Measurements from ENCODE around the gene MITF.
"Not testable (repeated sequence)": the region's sequence is repeated elsewhere in the genome, so short reads cannot be mapped to it uniquely, and the experiment has no call there.

MITF gene

GRCh38 chr3:69906351-69906966 lies 167.2 kb downstream of the MITF start:
- DNase-seq, result no peak

DNA sequence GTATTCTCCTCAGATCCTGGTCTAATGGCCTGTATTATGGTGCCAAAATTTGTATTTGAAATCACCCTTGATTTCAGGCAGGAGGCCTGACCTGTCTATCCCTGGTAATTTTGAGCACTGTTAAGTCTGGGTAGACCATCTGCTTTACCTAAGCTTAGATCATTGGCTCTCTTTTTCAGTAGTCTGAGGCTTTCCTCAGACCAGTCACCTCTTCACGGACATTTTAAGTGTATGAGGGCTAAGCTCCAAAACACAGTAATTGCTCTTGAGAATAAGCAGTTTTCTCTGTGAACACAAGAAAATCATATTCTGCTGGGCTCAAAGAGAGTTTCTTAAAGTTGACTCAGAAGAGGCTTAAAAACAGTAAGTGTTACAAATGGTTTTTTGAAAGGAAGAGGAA lies 168.3 kb downstream of the MITF start:
- DNase-seq, result no peak

GRCh38 chr3:69909859-69910258 lies 170.6 kb downstream of the MITF start:
- not testable (repeated sequence) for DNase-seq

DNA sequence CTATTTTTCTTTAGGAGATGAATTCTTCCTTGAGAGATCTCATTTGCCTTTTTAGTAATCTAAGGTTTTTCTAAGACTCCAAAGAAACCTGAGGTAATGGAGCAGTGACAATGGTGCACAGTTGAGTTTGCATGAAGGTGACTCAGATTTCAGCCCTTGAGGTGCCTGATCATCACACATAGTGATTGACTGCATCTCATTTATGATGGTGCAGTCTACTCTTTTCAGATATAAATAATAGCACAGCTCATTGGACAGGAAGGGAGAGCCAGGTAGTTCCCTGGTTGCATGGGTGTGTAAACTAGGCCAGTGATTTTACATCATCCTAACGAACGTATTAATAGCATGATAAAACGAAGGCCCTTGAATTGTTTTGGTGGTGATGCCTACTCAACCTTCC lies 174.2 kb downstream of the MITF start:
- no peak for DNase-seq

GRCh38 chr3:69914395-69914794 lies 175.1 kb downstream of the MITF start:
- DNase-seq, result no peak

- DNase-seq, result no peak
These were observed 176.5 kb downstream of the MITF start for GRCh38 chr3:69915726-69916125.

GRCh38 chr3:69920009-69920408 lies 180.7 kb downstream of the MITF start:
- peak in 6 of 58 donors; percentile 4 to 41 (median 26) for DNase-seq

DNA sequence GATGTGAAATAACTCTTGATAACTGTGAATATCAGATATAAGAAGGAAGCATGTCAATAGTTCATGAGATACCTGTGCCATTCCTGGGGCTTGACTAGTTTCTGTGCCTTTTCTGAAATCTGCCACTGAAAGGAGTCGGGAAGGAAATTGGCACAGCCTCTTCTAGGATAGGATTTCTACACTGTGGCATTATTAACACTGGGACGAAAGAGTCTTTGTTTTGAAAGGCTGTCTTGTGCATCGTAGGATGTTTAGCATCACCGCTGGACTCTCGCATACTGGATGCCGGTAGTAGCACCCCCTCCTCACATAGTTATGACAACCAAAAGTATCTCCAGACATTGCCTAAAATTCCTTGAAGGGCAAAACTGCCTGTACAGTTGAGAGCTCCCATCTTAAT lies 182.4 kb downstream of the MITF start:
- peak in 1 of 58 donors; percentile 40 for DNase-seq

- DNase-seq, result no peak
These were observed 183.3 kb downstream of the MITF start for GRCh38 chr3:69922521-69923000.

- no peak for DNase-seq
These were observed 186.2 kb downstream of the MITF start for GRCh38 chr3:69925506-69925905.

- peak in 14 of 58 donors; percentile 11 to 61 (median 36) for DNase-seq
These were observed 187.1 kb downstream of the MITF start for GRCh38 chr3:69926385-69926784.

DNA sequence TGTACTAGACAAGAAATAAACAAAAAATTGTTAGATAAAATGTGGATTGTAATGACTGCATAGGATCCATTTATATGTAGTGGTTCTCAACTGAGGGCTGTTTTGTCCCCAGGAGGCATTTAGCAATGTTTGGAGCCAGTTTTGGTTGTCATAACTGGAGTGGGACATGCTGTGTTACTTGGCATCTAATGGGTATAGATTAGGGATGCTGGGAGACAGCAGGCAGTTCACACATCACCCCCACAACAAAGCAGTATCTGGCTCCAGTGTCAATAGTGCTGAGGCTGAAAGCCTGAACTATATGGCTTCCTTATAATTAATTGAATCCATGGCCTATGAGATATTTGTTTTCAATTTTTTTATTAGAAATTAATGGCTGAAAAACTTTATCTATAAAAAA lies 188.3 kb downstream of the MITF start:
- no peak for DNase-seq

DNA sequence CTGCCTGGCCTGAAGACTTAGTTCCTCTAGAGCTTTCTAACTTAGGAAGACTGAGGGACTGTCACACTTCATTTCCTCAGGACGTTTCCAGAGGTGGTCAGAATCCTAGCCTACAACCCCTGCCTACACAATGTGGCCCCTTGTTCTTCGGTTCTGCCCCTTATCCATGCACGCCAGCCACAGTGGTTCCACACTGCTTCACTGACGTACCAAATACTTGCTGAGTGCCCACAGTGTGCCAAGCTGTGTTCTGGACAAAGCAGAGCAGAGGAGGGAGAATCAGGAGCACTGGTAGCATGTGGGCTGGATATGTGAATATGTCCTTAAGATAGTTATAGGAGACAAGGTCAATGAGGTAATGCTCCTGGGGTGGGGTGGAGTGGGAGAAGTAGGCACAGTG lies 189.8 kb downstream of the MITF start:
- peak in 1 of 58 donors; percentile 19 for DNase-seq

- peak in 32 of 58 donors; percentile 3 to 60 (median 28) for DNase-seq
These were observed 191.3 kb downstream of the MITF start for GRCh38 chr3:69930564-69930963.

- DNase-seq, result no peak
These were observed 192.8 kb downstream of the MITF start for GRCh38 chr3:69932087-69932486.

GRCh38 chr3:69932501-69932900 lies 193.2 kb downstream of the MITF start:
- DNase-seq, result no peak

DNA sequence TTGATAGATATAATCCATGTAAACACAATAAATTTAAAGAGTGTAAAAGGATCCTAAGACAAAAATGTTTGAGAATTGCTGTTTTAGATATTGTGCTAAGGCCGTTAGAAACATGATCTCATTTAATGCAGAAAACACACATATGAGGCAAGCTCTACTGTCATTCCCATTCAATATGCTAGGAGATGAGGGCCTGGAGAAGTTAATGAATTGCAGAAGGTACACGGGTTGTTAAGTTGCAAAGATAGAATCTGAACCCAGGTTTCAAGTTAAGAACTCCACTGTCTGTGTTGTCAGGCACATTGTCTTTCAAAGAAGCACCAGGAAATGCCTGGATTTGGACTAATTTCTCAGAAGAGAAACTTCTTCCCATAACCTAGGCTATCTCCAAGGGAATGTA lies 195.1 kb downstream of the MITF start:
- no peak for DNase-seq

DNA sequence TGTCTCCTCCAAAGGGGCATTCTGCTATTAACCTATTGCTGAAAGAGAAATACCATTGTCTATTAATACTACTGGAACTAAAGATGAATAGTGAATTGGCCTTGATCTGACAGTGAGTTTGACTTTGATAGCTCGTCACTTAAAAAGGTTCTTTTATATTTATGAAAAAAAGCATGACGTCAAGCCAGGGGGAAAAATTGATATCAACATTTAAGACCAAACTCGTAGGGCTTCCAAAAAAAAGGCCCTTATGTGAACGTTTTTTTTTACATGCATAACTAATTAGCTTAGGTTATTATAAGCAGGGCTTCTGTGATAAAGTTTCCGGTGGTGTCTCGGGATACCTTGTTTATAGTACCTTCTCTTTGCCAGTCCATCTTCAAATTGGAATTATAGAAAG lies 197.0 kb downstream of the MITF start:
- DNase-seq, result no peak

DNA sequence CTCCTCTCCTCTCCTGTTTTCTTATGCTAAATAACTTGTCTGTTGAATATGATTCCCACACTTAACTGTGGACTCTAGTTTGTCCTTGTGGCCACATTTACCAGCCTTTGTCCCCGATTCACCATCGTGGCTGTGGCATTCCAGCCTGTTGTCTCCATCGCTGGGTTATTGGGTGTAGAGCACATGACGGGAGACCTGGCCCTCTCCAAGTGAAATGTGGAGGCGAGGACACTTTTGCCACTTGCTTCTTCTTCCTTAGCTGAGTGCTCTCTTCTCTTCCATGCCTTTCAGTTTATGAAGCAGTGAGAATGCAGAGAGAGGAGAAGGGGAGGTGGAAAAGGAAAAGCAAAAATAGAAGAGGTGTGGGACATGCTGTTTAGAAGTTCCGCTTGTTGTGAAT lies 198.8 kb downstream of the MITF start:
- no peak for DNase-seq

DNA sequence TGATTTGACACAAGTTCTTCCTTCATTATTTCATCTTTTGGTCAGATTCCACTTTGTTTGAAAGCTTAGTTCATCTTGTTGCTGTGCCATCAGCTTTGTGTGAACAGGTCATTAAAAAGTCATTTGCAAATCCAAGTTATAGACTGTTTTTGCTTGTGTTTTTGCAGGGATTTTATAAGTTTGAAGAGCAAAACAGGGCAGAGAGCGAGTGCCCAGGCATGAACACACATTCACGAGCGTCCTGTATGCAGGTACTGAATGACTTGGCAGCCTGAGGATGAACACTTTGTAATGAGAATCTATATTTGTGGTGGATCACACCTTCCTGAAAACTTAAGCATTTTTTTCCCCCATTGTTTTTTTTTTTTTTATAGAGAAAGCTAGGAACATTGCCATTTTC lies 199.7 kb downstream of the MITF start:
- DNase-seq, result no peak

GRCh38 chr3:69941037-69941436 lies 201.8 kb downstream of the MITF start:
- DNase-seq, result no peak

GRCh38 chr3:69941439-69942176 lies 202.3 kb downstream of the MITF start:
- no peak for DNase-seq

GRCh38 chr3:69944931-69945493 lies 205.7 kb downstream of the MITF start:
- DNase-seq, result peak in 2 of 58 donors; percentile 30 to 60

Measured in anterior cingulate cortex (tissue), 58 donors.